GM23248 (cell line): Measurements from ENCODE around the gene TARBP1. TPM values are rescaled to one million over a fixed set of nuclear protein-coding genes. Genes with fewer than 3 reads are reported as not detected.

Experiments
- DNase-seq: peaks from one replicate; pipeline ENCODE4 v3.0.0-alpha.2; 2015
- H2AFZ ChIP-seq: fragments of 200-600 bp; sonication (generic); 2 replicates; pipeline ENCODE4 v1.6.1; 2016; ENCODE audit warnings: antibody characterized with exemption
- H3F3A ChIP-seq: fragments of 200-600 bp; sonication (generic); 2 replicates; pipeline ENCODE4 v1.6.1; 2016; ENCODE audit warnings: mild to moderate bottlenecking, antibody characterized with exemption, mixed run types; ENCODE audit not compliant: insufficient read depth
- H3K27ac ChIP-seq: fragments of 200-600 bp; sonication (generic); 2 replicates; pipeline ENCODE4 v1.5.1; 2016; ENCODE audit warnings: mild to moderate bottlenecking
- H3K27me3 ChIP-seq: fragments of 200-600 bp; sonication (generic); replicated peaks from 2 replicates; pipeline ENCODE4 v1.6.1; 2016; ENCODE audit warnings: mild to moderate bottlenecking; ENCODE audit not compliant: insufficient read depth
- H3K36me3 ChIP-seq: fragments of 200-600 bp; sonication (generic); 2 replicates; pipeline ENCODE4 v1.6.1; 2016; ENCODE audit warnings: low read depth, mild to moderate bottlenecking
- H3K4me1 ChIP-seq: fragments of 200-600 bp; sonication (generic); 2 replicates; pipeline ENCODE4 v1.6.1; 2016; ENCODE audit warnings: mild to moderate bottlenecking; ENCODE audit not compliant: insufficient read depth
- H3K4me2 ChIP-seq: fragments of 200-600 bp; sonication (generic); one replicate; pipeline ENCODE4 v1.6.1; 2016; ENCODE audit warnings: mild to moderate bottlenecking; ENCODE audit not compliant: unreplicated experiment
- H3K4me3 ChIP-seq: fragments of 200-600 bp; sonication (generic); 2 replicates; pipeline ENCODE4 v1.5.1; 2016; ENCODE audit warnings: mild to moderate bottlenecking
- H3K79me2 ChIP-seq: fragments of 200-600 bp; sonication (generic); 2 replicates; pipeline ENCODE4 v1.6.1; 2016; ENCODE audit warnings: mild to moderate bottlenecking; ENCODE audit not compliant: insufficient read depth
- H3K9ac ChIP-seq: fragments of 200-600 bp; sonication (generic); 2 replicates; pipeline ENCODE4 v1.6.1; 2016; ENCODE audit warnings: mild to moderate bottlenecking
- H3K9me2 ChIP-seq: fragments of 200-600 bp; sonication (generic); 2 replicates; pipeline ENCODE4 v1.6.1; 2016; ENCODE audit warnings: mixed run types, mild to moderate bottlenecking, moderate library complexity; ENCODE audit not compliant: insufficient read depth
- H3K9me3 ChIP-seq: fragments of 200-600 bp; sonication (generic); one replicate; pipeline ENCODE4 v1.6.1; 2017; ENCODE audit warnings: low read depth
- H4K20me1 ChIP-seq: fragments of 200-600 bp; sonication (generic); 2 replicates; pipeline ENCODE4 v1.6.0; 2016; ENCODE audit not compliant: insufficient read depth
- EZH2 ChIP-seq: fragments of 200-600 bp; sonication (generic); IDR thresholded peaks from 2 replicates; pipeline ENCODE4 v1.6.1; 2018; ENCODE audit warnings: antibody characterized with exemption, mild to moderate bottlenecking; ENCODE audit not compliant: insufficient read depth, poor library complexity, severe bottlenecking
- EZH2phosphoT487 ChIP-seq: fragments of 200-600 bp; sonication (generic); IDR thresholded peaks from 2 replicates; pipeline ENCODE4 v1.6.1; 2018; ENCODE audit warnings: antibody characterized with exemption, moderate library complexity, mild to moderate bottlenecking, low read depth; ENCODE audit not compliant: insufficient read depth
- WGBS, 2 experiments: methylation state at CpG; one replicate each; pipeline ENCODE4 v1.1.6; 2015 to 2017; ENCODE audit warnings: low lambda C conversion rate in 2 of 2, low coverage in 1 of 2; ENCODE audit errors: missing lambda C conversion rate in 2 of 2; 5-methylcytosine and 5-hydroxymethylcytosine counted together
- in situ Hi-C: fragments of 300-500 bp; cut with MboI; formaldehyde crosslinking; loops from 2 replicates; pipeline ENCODE4 v1.15.0; 2020
- polyA plus RNA-seq: library from polyadenylated mRNA; unstranded; fragments of >200 nt; fragmentation: Nextera tagmentation; extraction: Ambion mirVana; gene quantifications from 2 replicates; pipeline ENCODE4 v1.2.1, GENCODE V29; 2016
- total RNA-seq: library from RNA; depleted of rRNA; stranded (reverse); fragments of >200 nt; shearing (Covaris generic); gene quantifications from 2 replicates; pipeline ENCODE4 v1.2.3, GENCODE V29; 2014

TARBP1 gene
- total and polyA plus RNA-seq, 2 experiments from 2014 or later: 5.2 to 11.9 TPM

- no peak overlapping the region for H2AFZ ChIP-seq
- TF ChIP-seq EZH2phosphoT487: no peak
- TF ChIP-seq EZH2: no peak
- WGBS, 2 experiments: 87 to 88% methylated on average over 3 of the region's 3 CpGs
- H3K4me2 ChIP-seq: no peak overlapping the region
- H3K27me3 ChIP-seq: no peaks in the 10 kb centered on the region
- H3K4me1 ChIP-seq: no peaks in the 10 kb centered on the region
- H3K9me2 ChIP-seq: no peaks in the 10 kb centered on the region
- no peaks in the 10 kb centered on the region for H3F3A ChIP-seq
- H3K9ac ChIP-seq: no peak overlapping the region
- H3K27ac ChIP-seq: no peak overlapping the region
- H3K79me2 ChIP-seq: peaks cover 35% of the 10 kb centered on the region
- H3K36me3 ChIP-seq: no peaks in the 10 kb centered on the region
- DNase-seq: no peak
- in situ Hi-C loops: no loop called here
- no peaks in the 10 kb centered on the region for H3K9me3 ChIP-seq
- no peak overlapping the region for H3K4me3 ChIP-seq
- no peaks in the 10 kb centered on the region for H4K20me1 ChIP-seq
These were observed 5.9 kb downstream of the TARBP1 start for GRCh38 chr1:234473118-234473517.

GRCh38 chr1:234469376-234469775 is 9.6 kb downstream of the TARBP1 start:
- no peaks in the 10 kb centered on the region for H3K36me3 ChIP-seq
- no peak for DNase-seq
- no peaks in the 10 kb centered on the region for H3K9me2 ChIP-seq
- H3K9ac ChIP-seq: no peak overlapping the region
- no peaks in the 10 kb centered on the region for H4K20me1 ChIP-seq
- no peaks in the 10 kb centered on the region for H3K9me3 ChIP-seq
- no peaks in the 10 kb centered on the region for H3F3A ChIP-seq
- no peaks in the 10 kb centered on the region for H3K27me3 ChIP-seq
- H3K4me3 ChIP-seq: no peak overlapping the region
- in situ Hi-C loops: no loop called here
- no peak for TF ChIP-seq EZH2
- TF ChIP-seq EZH2phosphoT487: no peak
- no peak overlapping the region for H3K4me2 ChIP-seq
- H3K79me2 ChIP-seq: peaks cover 19% of the 10 kb centered on the region; the same call in 1 of the 2 replicates
- no peak overlapping the region for H2AFZ ChIP-seq
- no peak overlapping the region for H3K27ac ChIP-seq
- H3K4me1 ChIP-seq: no peaks in the 10 kb centered on the region

GRCh38 chr1:234468580-234468979 is 10.4 kb downstream of the TARBP1 start:
- no peak overlapping the region for H2AFZ ChIP-seq
- no peak overlapping the region for H3K4me3 ChIP-seq
- H3K36me3 ChIP-seq: no peaks in the 10 kb centered on the region
- 100% methylated on average over 1 of the region's 1 CpG for WGBS, 2 experiments
- H3K9me3 ChIP-seq: no peaks in the 10 kb centered on the region
- H3K27me3 ChIP-seq: no peaks in the 10 kb centered on the region
- no peak overlapping the region for H3K27ac ChIP-seq
- H3F3A ChIP-seq: no peaks in the 10 kb centered on the region
- H3K9me2 ChIP-seq: no peaks in the 10 kb centered on the region
- H3K4me2 ChIP-seq: no peak overlapping the region
- no peaks in the 10 kb centered on the region for H4K20me1 ChIP-seq
- in situ Hi-C loops: no loop called here
- H3K4me1 ChIP-seq: no peaks in the 10 kb centered on the region
- no peak for TF ChIP-seq EZH2phosphoT487
- peaks cover 14% of the 10 kb centered on the region; the same call in 1 of the 2 replicates for H3K79me2 ChIP-seq
- no peak overlapping the region for H3K9ac ChIP-seq
- no peak for DNase-seq

GRCh38 chr1:234467821-234468220 is 11.2 kb downstream of the TARBP1 start:
- Histone ChIP-seq H3K9me3 (no peaks in the 10 kb centered on the region), H3K27me3 (no peaks in the 10 kb centered on the region), H3K9ac (no peak overlapping the region), H4K20me1 (no peaks in the 10 kb centered on the region), H3F3A (no peaks in the 10 kb centered on the region), H2AFZ (no peak overlapping the region), H3K4me1 (no peaks in the 10 kb centered on the region), H3K27ac (no peak overlapping the region), H3K9me2 (no peaks in the 10 kb centered on the region), H3K4me3 (no peak overlapping the region), H3K79me2 (0 out of 2 replicates have a peak, but pooled peaks cover 7% of the 10 kb centered on the region), H3K4me2 (no peak overlapping the region), H3K36me3 (no peaks in the 10 kb centered on the region)
- TF ChIP-seq EZH2phosphoT487 (no peak), EZH2 (no peak)
- in situ Hi-C loops: no loop called here
- DNase-seq: no peak
- 86% methylated on average over 6 of the region's 6 CpGs for WGBS, 2 experiments

- WGBS, 2 experiments: 92 to 94% methylated on average over 6 of the region's 6 CpGs
- in situ Hi-C loops: no loop called here
- no peaks in the 10 kb centered on the region for H3K79me2 ChIP-seq
- no peaks in the 10 kb centered on the region for H3K4me1 ChIP-seq
- H2AFZ ChIP-seq: no peak overlapping the region
- TF ChIP-seq EZH2 (no peak), EZH2phosphoT487 (no peak)
- H3F3A ChIP-seq: no peaks in the 10 kb centered on the region
- DNase-seq: no peak
- no peaks in the 10 kb centered on the region for H3K36me3 ChIP-seq
- H3K9ac ChIP-seq: no peak overlapping the region
- H3K27ac ChIP-seq: no peak overlapping the region
- H4K20me1 ChIP-seq: no peaks in the 10 kb centered on the region
- H3K4me3 ChIP-seq: no peak overlapping the region
- no peak overlapping the region for H3K4me2 ChIP-seq
- H3K9me3 ChIP-seq: no peaks in the 10 kb centered on the region
- no peaks in the 10 kb centered on the region for H3K27me3 ChIP-seq
- H3K9me2 ChIP-seq: no peaks in the 10 kb centered on the region
These were observed 12.0 kb downstream of the TARBP1 start for GRCh38 chr1:234466945-234467344.
